Colonic mucosa (tissue), 4 donors: ENCODE measurements around the gene SRPK1. TPM values are rescaled to one million over a fixed set of nuclear protein-coding genes. Genes with fewer than 3 reads are reported as not detected.

Source experiments
- DNase-seq: peaks from one replicate; pipeline ENCODE4 v3.0.0-alpha.2; 2020
- H3K27ac ChIP-seq: fragments of 200-600 bp; one replicate; pipeline ENCODE4 v1.8.0; 2021
- H3K27me3 ChIP-seq: fragments of 200-600 bp; one replicate; pipeline ENCODE4 v1.8.0; 2021
- H3K36me3 ChIP-seq: fragments of 200-600 bp; one replicate; pipeline ENCODE4 v1.8.0; 2021
- H3K4me1 ChIP-seq: fragments of 200-600 bp; one replicate; pipeline ENCODE4 v1.8.0; 2021; ENCODE audit warnings: mild to moderate bottlenecking
- H3K4me3 ChIP-seq: fragments of 200-600 bp; one replicate; pipeline ENCODE4 v1.8.0; 2021
- H3K9ac ChIP-seq, 2 donors: one replicate each; pipeline ENCODE4 v1.7.0; 2013; ENCODE audit warnings: control low read depth in 2 of 2, low read depth in 2 of 2, low read length in 2 of 2
- H3K9me3 ChIP-seq: fragments of 200-600 bp; one replicate; pipeline ENCODE4 v1.8.0; 2021
- intact Hi-C: fragments of 100-400 bp; cut with DNase I; formaldehyde crosslinking; loops from one replicate; pipeline ENCODE4 v1.14.1; 2022
- total RNA-seq, 2 donors: library from RNA; stranded (reverse); fragmentation: NEBNext Ultra II Directional in 1 of 2; extraction: Animal tissue kit (Norgen Biotek cat#: 25700) in 1 of 2; gene quantifications; one replicate each; pipeline ENCODE4 v1.2.1, GENCODE V29; 2021
- TF ChIP-seq, protein P1 (sequence below): fragments of 200-600 bp; IDR thresholded peaks from one replicate; pipeline ENCODE4 v1.8.0; 2022; ENCODE audit warnings: antibody characterized with exemption, mild to moderate bottlenecking
- donor health status: healthy.
- donor health status: DM: no; HTN: no; CAD: no.
- donor health status: DM: no; HTN: no; CAD: no.

Gene SRPK1
- total RNA-seq, 2 donors from 2014 or later: 89.4 to 111 TPM

DNA sequence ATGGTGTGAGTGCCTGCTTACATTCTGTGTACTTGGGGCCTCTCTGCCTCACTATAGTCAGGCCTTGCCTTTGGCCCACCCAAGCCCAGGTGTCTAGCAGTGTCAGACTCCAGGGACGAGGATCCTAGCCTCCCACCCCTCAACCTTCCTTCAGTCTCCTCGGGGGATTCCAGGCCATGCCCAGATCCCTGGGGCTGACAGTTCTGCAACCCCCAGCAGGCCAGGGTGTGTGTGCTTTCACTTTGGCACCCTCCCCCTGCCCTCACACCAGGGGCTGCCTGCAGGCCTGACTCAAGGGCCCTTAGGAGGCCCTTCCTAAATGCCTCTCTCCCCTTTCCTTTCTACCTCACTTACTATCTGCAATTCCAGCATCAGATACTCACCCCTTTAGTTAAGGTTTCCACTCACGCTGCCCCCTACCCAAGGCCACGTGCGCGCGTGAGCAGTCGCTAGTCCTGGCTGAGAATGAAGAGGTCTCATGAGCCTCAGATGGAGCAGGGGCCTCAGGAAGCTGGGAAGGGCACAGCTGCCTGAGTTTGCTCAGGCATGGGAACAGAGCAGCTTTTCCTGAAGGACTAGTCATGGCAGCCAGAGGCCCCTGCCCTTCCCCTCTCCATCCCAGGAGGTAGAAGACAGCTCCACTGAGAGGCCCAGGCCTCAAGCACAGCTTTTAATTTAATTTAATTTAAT lies 122.9 kb downstream of the SRPK1 start:
- intact Hi-C loops: no loop called here
- Histone ChIP-seq H3K4me1 (no peaks in the 10 kb centered on the region), H3K9me3 (no peaks in the 10 kb centered on the region), H3K9ac (no peak overlapping the region), H3K27ac (no peak overlapping the region), H3K4me3 (no peak overlapping the region), H3K27me3 (no peaks in the 10 kb centered on the region), H3K36me3 (no peaks in the 10 kb centered on the region)
- no peak for DNase-seq
- TF ChIP-seq, protein P1, sequence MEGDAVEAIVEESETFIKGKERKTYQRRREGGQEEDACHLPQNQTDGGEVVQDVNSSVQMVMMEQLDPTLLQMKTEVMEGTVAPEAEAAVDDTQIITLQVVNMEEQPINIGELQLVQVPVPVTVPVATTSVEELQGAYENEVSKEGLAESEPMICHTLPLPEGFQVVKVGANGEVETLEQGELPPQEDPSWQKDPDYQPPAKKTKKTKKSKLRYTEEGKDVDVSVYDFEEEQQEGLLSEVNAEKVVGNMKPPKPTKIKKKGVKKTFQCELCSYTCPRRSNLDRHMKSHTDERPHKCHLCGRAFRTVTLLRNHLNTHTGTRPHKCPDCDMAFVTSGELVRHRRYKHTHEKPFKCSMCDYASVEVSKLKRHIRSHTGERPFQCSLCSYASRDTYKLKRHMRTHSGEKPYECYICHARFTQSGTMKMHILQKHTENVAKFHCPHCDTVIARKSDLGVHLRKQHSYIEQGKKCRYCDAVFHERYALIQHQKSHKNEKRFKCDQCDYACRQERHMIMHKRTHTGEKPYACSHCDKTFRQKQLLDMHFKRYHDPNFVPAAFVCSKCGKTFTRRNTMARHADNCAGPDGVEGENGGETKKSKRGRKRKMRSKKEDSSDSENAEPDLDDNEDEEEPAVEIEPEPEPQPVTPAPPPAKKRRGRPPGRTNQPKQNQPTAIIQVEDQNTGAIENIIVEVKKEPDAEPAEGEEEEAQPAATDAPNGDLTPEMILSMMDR: no peak

DNA sequence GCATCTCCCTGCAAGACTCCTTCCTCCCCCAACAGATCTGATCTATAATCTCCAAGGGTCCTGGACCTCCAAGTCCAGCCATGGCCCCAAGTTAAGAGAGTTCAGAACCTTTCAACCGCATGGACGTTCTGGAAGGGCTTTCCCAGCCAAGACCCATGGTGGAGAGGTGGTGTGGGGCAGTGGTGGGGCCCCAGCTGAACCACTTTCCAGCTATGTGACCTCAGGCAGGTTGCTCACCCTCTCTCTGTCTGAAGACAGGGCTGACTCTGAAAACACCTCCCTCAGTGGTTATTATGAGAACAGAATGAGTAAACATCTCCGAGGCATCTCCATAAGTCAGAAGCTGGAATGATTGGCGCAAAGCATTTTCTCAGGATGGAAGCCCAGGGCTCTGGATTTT lies 124.7 kb downstream of the SRPK1 start:
- DNase-seq: no peak
- TF ChIP-seq, protein P1: no peak
- H3K27ac ChIP-seq: no peak overlapping the region
- no peak overlapping the region for H3K9ac ChIP-seq
- no peaks in the 10 kb centered on the region for H3K36me3 ChIP-seq
- no peaks in the 10 kb centered on the region for H3K9me3 ChIP-seq
- intact Hi-C loops: no loop called here
- no peak overlapping the region for H3K4me3 ChIP-seq
- H3K27me3 ChIP-seq: no peaks in the 10 kb centered on the region
- no peaks in the 10 kb centered on the region for H3K4me1 ChIP-seq

DNA sequence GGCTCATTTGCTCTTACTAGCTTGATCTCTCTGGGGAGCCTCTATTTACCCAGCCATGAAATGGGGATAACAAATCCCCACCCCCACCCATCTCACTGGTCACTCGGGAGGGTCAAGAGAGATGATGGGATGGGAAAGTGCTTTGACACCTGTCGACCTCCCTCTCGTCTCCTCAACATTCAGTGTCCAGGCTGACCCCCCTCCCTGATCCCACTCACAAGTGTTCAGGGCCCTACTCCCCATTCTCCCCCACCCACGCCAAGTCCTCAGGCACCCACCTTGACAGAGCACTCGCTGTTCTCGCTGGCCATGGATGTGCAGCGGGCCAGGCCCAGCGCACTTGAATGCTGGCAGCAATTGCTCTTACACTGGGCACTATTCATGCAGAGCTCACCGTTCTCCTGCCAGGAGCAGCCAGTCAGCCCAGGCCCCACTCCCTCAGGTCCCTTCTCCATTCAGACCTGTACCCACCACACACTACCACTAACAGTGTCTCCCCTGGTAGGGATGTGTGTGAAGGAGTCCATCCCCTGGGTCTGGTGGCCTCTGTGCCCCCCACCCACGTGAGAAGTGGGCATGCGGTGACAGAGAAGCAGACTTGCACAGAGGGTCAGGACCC lies 125.3 kb downstream of the SRPK1 start:
- Histone ChIP-seq H3K4me3 (no peak overlapping the region), H3K9me3 (no peaks in the 10 kb centered on the region), H3K27ac (no peak overlapping the region), H3K36me3 (no peaks in the 10 kb centered on the region), H3K4me1 (no peaks in the 10 kb centered on the region), H3K27me3 (no peaks in the 10 kb centered on the region), H3K9ac (no peak overlapping the region)
- TF ChIP-seq, protein P1: no peak
- DNase-seq: no peak
- intact Hi-C loops: no loop called here

DNA sequence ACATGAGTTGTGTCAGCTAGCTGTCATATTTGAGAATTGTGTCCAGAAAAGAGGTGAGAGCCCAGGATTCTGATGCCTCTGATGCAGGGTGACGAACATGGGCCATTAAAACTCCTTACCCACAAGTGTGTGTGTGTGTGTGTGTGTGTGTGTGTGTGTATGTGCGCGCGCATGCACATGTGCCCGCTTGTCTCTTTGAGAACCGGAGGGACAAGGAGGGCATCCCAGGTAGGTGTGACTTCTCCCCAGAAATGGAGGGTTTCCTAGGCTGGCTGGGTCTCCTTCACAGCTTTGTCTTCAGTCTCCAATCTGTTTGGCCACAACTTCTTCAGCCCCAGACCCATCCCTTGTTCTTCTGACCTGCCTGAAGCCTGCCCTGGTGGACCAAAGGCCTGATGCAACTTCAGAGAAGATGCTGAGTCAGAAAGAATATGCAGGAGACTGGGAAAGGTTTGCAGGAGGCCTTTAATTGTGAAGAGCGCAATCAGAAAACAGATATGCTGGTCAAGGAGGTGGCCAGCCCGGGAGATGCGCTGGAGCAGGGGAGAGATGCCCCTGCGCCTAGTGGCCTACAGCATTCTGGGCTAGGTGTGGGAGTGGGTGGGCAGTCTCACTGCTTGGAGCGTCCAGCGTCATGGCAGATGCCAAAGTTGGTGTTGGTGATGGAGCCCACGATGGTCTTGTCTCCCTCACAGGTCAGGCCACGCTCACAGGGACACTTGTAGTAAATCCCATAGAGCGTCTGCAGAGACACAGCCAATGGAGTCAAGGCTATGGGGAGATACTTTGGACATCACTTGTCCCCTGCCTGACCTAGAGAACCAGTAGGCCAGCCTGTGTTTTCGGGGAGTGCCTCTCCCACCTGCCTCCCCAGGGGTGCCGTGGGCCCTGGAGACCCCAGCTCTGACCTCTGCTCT lies 126.1 kb downstream of the SRPK1 start:
- intact Hi-C loops: no loop called here
- DNase-seq: no peak
- Histone ChIP-seq H3K27me3 (no peaks in the 10 kb centered on the region), H3K4me3 (no peak overlapping the region), H3K4me1 (no peaks in the 10 kb centered on the region), H3K36me3 (no peaks in the 10 kb centered on the region), H3K9ac (no peak overlapping the region), H3K27ac (no peak overlapping the region), H3K9me3 (no peaks in the 10 kb centered on the region)
- TF ChIP-seq, protein P1: no peak

DNA sequence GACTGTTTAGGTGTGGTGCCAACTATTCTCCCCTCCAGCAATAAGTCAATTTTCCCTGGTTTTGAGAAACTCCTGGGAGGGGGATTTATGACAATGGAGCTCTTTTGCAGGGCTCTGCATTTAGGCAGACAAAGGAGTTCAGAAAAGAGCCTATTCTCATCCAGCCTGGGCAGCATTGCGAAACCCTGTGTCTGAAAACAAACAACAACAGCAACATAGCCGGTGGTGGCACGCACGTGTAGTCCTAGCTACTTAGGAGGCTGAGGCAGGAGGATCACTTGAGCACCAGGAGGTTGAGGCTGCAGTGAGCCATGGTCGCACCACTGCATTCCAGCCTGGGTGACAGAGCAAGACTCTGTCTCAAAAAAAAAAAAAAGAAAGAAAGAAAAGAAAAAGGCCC lies 130.2 kb downstream of the SRPK1 start:
- peaks cover 13% of the 10 kb centered on the region for H3K27me3 ChIP-seq
- intact Hi-C loops: no loop called here
- DNase-seq: no peak
- H3K4me1 ChIP-seq: no peaks in the 10 kb centered on the region
- H3K4me3 ChIP-seq: no peak overlapping the region
- H3K36me3 ChIP-seq: no peaks in the 10 kb centered on the region
- no peaks in the 10 kb centered on the region for H3K9me3 ChIP-seq
- H3K27ac ChIP-seq: no peak overlapping the region
- H3K9ac ChIP-seq: no peak overlapping the region
- TF ChIP-seq, protein P1: no peak
